SK-N-DZ (cell line): Measurements from ENCODE around the gene BORCS8.
A peak's percentile ranks its signal among the peaks of the same experiment; 100 is the strongest.

Source experiments
- DNase-seq: peaks from one replicate; pipeline ENCODE4 v3.0.0-alpha.2; 2015; ENCODE audit warnings: low spot score

BORCS8 gene

GRCh38 chr19:19214159-19214490 lies 22.2 kb upstream of the BORCS8 start:
- DNase-seq: no peak

- DNase-seq: no peak
Measured at GRCh38 chr19:19213426-19214158, 21.6 kb upstream of the BORCS8 start.

GRCh38 chr19:19212916-19213315 lies 21.0 kb upstream of the BORCS8 start:
- no peak for DNase-seq

- DNase-seq: peak; percentile 55
Measured at GRCh38 chr19:19211499-19212420, 19.8 kb upstream of the BORCS8 start, which contains the start of gene NCAN. TSS of gene NCAN (plus strand) at chr19:19211958. CDS start at chr19:19216954, 4,996 bp downstream.

- DNase-seq: no peak
Measured at GRCh38 chr19:19209372-19209771, 17.4 kb upstream of the BORCS8 start.

GRCh38 chr19:19207637-19208572 lies 16.0 kb upstream of the BORCS8 start:
- no peak for DNase-seq

GRCh38 chr19:19206938-19207337 lies 15.0 kb upstream of the BORCS8 start:
- no peak for DNase-seq

- no peak for DNase-seq
Measured at GRCh38 chr19:19205416-19206410, 13.8 kb upstream of the BORCS8 start.

GRCh38 chr19:19204181-19204580 lies 12.2 kb upstream of the BORCS8 start:
- DNase-seq: no peak

- peak; percentile 90 for DNase-seq
Measured at GRCh38 chr19:19203012-19203856, 11.3 kb upstream of the BORCS8 start, which contains the start of gene NR2C2AP. TSS of gene NR2C2AP (minus strand) at chr19:19203414. CDS start at chr19:19203060, 354 bp downstream.

GRCh38 chr19:19202707-19203011 lies 10.7 kb upstream of the BORCS8 start:
- no peak for DNase-seq

GRCh38 chr19:19201697-19202630 lies 10.0 kb upstream of the BORCS8 start:
- DNase-seq: no peak

GRCh38 chr19:19193926-19194325 lies 2.0 kb upstream of the BORCS8 start:
- no peak for DNase-seq

- DNase-seq: no peak
Measured at GRCh38 chr19:19192910-19193423, 1.0 kb upstream of the BORCS8 start.

GRCh38 chr19:19191768-19192077 lies 229 bp downstream of the BORCS8 start:
- no peak for DNase-seq

GRCh38 chr19:19186742-19187141 lies 5.2 kb downstream of the BORCS8 start:
- DNase-seq: no peak

GRCh38 chr19:19185853-19186740 lies 5.9 kb downstream of the BORCS8 start:
- peak; percentile 54 for DNase-seq
